Activated T-cell treated with anti-CD3 and anti-CD28 coated beads, Interleukin-2, amount 50 U/mL, for 4 hours (primary cell): Measurements from ENCODE around the gene SPATA33. TPM values are rescaled to one million over a fixed set of nuclear protein-coding genes. Genes with fewer than 3 reads are reported as not detected.
"Not testable (repeated sequence)": the region's sequence is repeated elsewhere in the genome, so short reads cannot be mapped to it uniquely, and the experiment has no call there.

Experiments used
- ATAC-seq, 2 donors: fragments of 200-7000 bp; cut with Tn5 transposase; one replicate each; pipeline ENCODE4 v1.10.0; 2021
- DNase-seq: peaks from one replicate; pipeline ENCODE4 v3.0.0-alpha.2; 2020
- H3K27me3 Mint-ChIP-seq: one replicate; pipeline ENCODE4 v1.8.0; 2021; ENCODE audit warnings: low read depth, mixed read lengths
- H3K36me3 Mint-ChIP-seq: one replicate; pipeline ENCODE4 v1.8.0; 2022; ENCODE audit warnings: mixed read lengths; ENCODE audit not compliant: insufficient read depth
- H3K4me1 Mint-ChIP-seq: one replicate; pipeline ENCODE4 v1.8.0; 2021; ENCODE audit warnings: low read depth, mixed read lengths
- H3K4me3 Mint-ChIP-seq: one replicate; pipeline ENCODE4 v1.8.0; 2021; ENCODE audit warnings: mild to moderate bottlenecking, moderate library complexity, mixed read lengths
- H3K9me3 Mint-ChIP-seq: one replicate; pipeline ENCODE4 v1.8.0; 2021; ENCODE audit warnings: mixed read lengths
- total RNA-seq, 3 donors: library from RNA; stranded (reverse); gene quantifications; one replicate each; pipeline ENCODE4 v1.2.1, GENCODE V29; 2021

The SPATA33 gene
- total RNA-seq, 3 donors from 2014 or later, result 7.5 to 11.8 (median 8.0) TPM

DNA sequence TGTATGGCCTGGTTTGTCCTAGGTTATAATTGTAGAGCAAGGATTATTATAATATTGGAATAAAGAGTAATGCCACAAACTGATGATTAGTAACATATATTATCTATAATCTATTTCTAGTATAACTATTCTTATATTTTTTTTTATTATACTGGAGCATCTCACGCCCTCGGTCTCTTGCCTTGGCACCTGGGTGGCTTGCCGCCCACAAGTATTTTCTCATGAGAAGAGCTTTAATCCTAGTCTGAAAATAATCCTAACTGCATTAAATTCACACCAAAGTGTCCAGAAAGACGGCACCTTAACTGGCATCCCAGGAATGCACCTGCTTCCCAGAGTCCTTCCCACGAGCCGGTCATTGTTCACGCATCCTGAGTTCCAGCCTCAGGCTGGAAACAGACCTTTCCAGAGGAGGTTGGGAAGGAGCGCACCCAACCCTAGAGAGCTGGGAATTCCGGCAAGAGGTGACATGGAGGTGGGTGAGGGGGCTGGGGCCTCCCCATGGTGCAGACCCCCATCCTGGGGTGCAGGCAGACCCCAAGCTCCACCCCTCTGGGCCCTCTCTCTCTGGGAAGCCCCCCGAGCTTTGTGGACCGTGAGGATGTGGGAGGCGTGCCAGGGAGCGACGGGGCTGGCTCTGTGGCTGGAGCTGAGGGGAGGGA lies 16.0 kb upstream of the SPATA33 start:
- DNase-seq, result no peak
- H3K36me3 Mint-ChIP-seq, result peaks cover 9% of the 10 kb centered on the region
- ATAC-seq, result no peak
- H3K4me3 Mint-ChIP-seq, result no peak overlapping the region
- H3K4me1 Mint-ChIP-seq, result peaks cover 12% of the 10 kb centered on the region
- H3K9me3 Mint-ChIP-seq, result no peaks in the 10 kb centered on the region
- no peaks in the 10 kb centered on the region for H3K27me3 Mint-ChIP-seq

GRCh38 chr16:89642574-89642973 lies 15.1 kb upstream of the SPATA33 start:
- DNase-seq (no peak), ATAC-seq (no peak)
- no peak overlapping the region for H3K4me3 Mint-ChIP-seq
- peaks cover 13% of the 10 kb centered on the region for H3K36me3 Mint-ChIP-seq
- peaks cover 12% of the 10 kb centered on the region for H3K4me1 Mint-ChIP-seq
- H3K27me3 Mint-ChIP-seq, result no peaks in the 10 kb centered on the region
- H3K9me3 Mint-ChIP-seq, result no peaks in the 10 kb centered on the region

- H3K36me3 Mint-ChIP-seq, result peaks cover 13% of the 10 kb centered on the region
- H3K4me1 Mint-ChIP-seq, result peaks cover 12% of the 10 kb centered on the region
- no peak overlapping the region for H3K4me3 Mint-ChIP-seq
- no peaks in the 10 kb centered on the region for H3K9me3 Mint-ChIP-seq
- DNase-seq, result no peak
- ATAC-seq, result no peak
- H3K27me3 Mint-ChIP-seq, result no peaks in the 10 kb centered on the region
Observed at GRCh38 chr16:89643769-89644300, 13.8 kb upstream of the SPATA33 start.

DNA sequence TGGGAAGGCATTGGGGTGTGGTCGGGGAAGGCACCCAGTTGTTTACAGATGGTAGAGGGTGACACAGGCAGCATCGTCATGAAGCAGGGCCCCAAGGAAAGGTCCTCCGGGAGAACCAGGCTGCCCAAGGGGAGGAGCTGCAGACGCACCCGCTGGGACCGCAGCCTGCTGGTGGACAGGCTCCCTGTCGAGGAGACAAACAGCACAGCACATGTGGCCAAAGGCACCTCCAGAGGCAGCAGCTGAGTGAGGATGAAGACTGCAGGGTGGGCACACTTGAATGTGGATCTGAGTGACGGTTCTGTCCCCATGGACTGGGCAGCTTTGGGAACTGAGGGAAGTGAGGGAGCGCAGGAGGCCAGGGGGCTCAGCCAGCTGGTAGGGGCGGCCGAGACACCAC lies 12.5 kb upstream of the SPATA33 start:
- H3K36me3 Mint-ChIP-seq, result peaks cover 17% of the 10 kb centered on the region
- no peak for ATAC-seq
- no peaks in the 10 kb centered on the region for H3K27me3 Mint-ChIP-seq
- H3K4me1 Mint-ChIP-seq, result peaks cover 12% of the 10 kb centered on the region
- no peaks in the 10 kb centered on the region for H3K9me3 Mint-ChIP-seq
- no peak overlapping the region for H3K4me3 Mint-ChIP-seq
- no peak for DNase-seq

DNA sequence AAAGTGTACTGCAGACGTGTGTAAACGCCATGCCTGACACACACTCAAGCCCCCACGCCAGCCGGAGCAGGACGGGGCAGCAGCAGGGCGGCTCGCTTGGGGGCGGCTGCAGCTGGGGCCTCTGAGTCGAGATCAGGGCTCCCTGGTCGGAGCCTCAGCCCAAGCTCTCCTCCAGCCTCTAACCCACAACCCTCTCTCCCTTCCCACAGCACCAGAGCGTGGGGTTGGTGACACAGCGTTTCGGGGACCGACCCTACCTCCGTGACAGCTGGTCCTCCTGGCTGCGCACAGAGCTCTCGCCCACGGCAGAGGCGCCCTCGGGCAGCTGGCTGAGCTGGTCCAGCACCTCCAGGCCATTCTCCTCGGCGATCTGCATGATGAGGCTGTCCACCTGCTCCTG lies 11.4 kb upstream of the SPATA33 start:
- ATAC-seq (no peak), DNase-seq (no peak)
- Mint-ChIP-seq H3K4me1 (peaks cover 3% of the 10 kb centered on the region), H3K4me3 (no peak overlapping the region), H3K27me3 (no peaks in the 10 kb centered on the region), H3K9me3 (no peaks in the 10 kb centered on the region), H3K36me3 (peaks cover 17% of the 10 kb centered on the region)

- ATAC-seq (no peak), DNase-seq (no peak)
- Mint-ChIP-seq H3K4me1 (no peaks in the 10 kb centered on the region), H3K9me3 (no peaks in the 10 kb centered on the region), H3K4me3 (no peak overlapping the region), H3K27me3 (no peaks in the 10 kb centered on the region), H3K36me3 (peaks cover 17% of the 10 kb centered on the region)
Observed at GRCh38 chr16:89646906-89647305, 10.7 kb upstream of the SPATA33 start.

GRCh38 chr16:89651584-89651983 lies 6.1 kb upstream of the SPATA33 start:
- H3K4me3 Mint-ChIP-seq, result no peak overlapping the region
- H3K9me3 Mint-ChIP-seq, result no peaks in the 10 kb centered on the region
- H3K27me3 Mint-ChIP-seq, result no peaks in the 10 kb centered on the region
- ATAC-seq, result no peak
- H3K4me1 Mint-ChIP-seq, result peaks cover 15% of the 10 kb centered on the region
- DNase-seq, result no peak
- H3K36me3 Mint-ChIP-seq, result peaks cover 12% of the 10 kb centered on the region

DNA sequence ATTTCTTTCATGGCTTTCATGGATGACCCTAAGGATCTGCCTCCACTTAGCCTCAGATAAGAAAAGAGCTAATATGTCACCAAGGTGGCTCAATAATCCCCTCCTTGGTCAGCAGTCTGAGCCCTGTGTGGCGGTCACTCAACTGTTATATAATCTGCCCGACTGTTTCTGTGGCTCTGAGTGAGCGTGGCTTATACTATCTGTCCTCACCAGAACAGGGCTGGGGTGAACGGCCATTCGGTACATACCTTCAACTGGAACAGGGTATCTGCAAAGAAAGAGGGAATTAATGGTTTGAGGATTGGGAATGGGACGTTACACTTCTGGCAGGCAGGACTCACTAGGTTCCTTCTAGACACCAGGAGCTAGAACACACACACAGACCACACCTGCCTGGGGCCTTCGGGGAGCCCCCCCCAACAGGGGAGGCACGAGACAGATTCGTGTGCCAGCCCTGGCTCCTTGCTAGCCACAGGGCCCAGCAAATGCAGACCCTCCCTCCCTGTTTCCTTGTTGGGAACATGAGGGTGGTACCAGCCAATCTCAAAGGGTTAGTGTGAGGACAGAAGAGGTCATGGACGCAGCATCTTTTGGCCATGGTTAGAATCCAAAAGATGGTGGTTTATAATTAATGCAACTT lies 3.9 kb upstream of the SPATA33 start:
- peak overlapping the region; percentile 56 for H3K4me3 Mint-ChIP-seq
- H3K4me1 Mint-ChIP-seq, result peaks cover 24% of the 10 kb centered on the region
- ATAC-seq (no peak), DNase-seq (no peak)
- H3K9me3 Mint-ChIP-seq, result no peaks in the 10 kb centered on the region
- no peaks in the 10 kb centered on the region for H3K27me3 Mint-ChIP-seq
- H3K36me3 Mint-ChIP-seq, result peaks cover 8% of the 10 kb centered on the region

- ATAC-seq (no peak), DNase-seq (no peak)
- Mint-ChIP-seq H3K9me3 (no peaks in the 10 kb centered on the region), H3K4me3 (peak overlapping the region; percentile 92), H3K27me3 (no peaks in the 10 kb centered on the region), H3K36me3 (peaks cover 4% of the 10 kb centered on the region), H3K4me1 (peaks cover 25% of the 10 kb centered on the region)
Observed at GRCh38 chr16:89655062-89655643, 2.5 kb upstream of the SPATA33 start.

- Mint-ChIP-seq H3K36me3 (peaks cover 8% of the 10 kb centered on the region), H3K4me1 (peaks cover 27% of the 10 kb centered on the region), H3K27me3 (no peaks in the 10 kb centered on the region), H3K9me3 (no peaks in the 10 kb centered on the region), H3K4me3 (peak overlapping the region; percentile 92)
- DNase-seq (no peak), ATAC-seq (no peak)
Observed at GRCh38 chr16:89656435-89657121, 1.1 kb upstream of the SPATA33 start.

DNA sequence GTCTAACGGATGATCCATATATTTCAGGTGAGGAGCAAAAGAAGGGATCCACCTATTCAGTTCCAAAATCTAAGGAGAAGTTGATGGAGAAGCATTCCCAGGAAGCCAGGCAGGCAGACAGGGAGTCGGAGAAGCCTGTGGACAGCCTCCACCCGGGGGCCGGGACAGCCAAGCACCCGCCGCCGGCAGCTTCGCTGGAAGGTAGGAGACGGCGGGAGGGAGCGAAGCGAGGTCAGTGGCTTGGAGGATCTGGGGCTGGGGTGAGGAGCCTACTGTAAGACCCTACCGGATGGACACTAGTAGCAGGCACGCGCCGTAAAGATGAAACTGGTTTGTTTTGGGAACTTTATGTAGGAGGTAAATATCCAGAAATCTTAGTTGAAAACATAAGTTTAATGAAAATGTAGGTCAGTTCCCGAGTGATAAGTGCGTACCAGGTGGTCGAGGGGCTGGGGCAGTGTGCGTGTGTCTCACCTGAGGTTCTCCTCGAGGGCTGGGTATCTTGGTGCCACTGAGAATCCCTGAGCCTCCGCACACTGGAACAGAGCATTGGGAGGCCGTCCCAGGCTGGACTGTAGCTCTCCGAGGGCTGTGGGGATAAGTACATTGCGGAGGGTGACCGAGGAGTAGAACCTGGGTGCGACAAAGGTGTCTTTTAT lies 714 bp downstream of the SPATA33 start:
- Mint-ChIP-seq H3K4me1 (peaks cover 27% of the 10 kb centered on the region), H3K4me3 (peak overlapping the region; percentile 92), H3K36me3 (peaks cover 8% of the 10 kb centered on the region), H3K9me3 (no peaks in the 10 kb centered on the region), H3K27me3 (no peaks in the 10 kb centered on the region)
- no peak for ATAC-seq
- no peak for DNase-seq

DNA sequence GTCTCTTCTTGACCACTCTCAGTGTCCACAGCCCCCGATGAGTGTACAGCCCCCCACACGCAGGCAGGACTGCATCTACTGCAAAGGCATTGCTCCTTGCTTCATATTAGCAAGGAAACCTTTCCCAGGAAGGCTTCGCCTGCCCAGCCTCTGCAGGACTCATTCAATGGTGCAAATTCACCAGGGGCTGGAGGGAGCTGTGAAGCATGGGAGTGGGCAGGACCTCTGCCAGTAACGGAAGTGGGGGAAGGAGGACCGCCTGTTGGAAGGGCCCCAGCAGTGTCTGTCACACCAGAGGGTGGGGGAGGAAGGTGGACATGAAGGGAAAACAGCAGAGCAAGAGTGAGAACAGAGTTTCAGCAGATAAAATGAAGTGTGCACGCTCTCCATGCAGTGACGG lies 2.5 kb downstream of the SPATA33 start:
- H3K4me1 Mint-ChIP-seq, result peaks cover 24% of the 10 kb centered on the region
- no peak overlapping the region for H3K4me3 Mint-ChIP-seq
- ATAC-seq, result no peak
- DNase-seq, result no peak
- no peaks in the 10 kb centered on the region for H3K27me3 Mint-ChIP-seq
- no peaks in the 10 kb centered on the region for H3K9me3 Mint-ChIP-seq
- H3K36me3 Mint-ChIP-seq, result peaks cover 6% of the 10 kb centered on the region

DNA sequence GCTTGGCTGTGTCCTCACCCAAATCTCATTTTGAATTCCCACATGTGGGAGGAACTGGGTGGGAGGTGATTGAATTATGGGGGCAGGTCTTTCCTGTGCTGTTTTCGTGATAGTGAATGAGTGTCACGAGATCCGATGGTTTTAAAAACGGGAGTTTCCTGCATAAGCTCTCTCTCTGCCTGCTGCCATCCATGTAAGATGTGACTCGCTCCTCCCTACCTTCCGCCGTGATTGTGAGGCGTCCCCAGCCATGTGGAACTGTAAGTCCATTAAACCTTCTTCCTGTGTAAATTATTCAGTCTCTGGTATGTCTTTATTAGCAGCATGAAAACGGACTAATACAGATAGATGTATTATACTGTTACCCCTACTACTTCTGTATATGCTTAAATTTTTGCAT lies 3.6 kb downstream of the SPATA33 start:
- H3K27me3 Mint-ChIP-seq, result no peaks in the 10 kb centered on the region
- no peak for DNase-seq
- ATAC-seq, result no peak
- peaks cover 6% of the 10 kb centered on the region for H3K36me3 Mint-ChIP-seq
- no peak overlapping the region for H3K4me3 Mint-ChIP-seq
- peaks cover 16% of the 10 kb centered on the region for H3K4me1 Mint-ChIP-seq
- H3K9me3 Mint-ChIP-seq, result no peaks in the 10 kb centered on the region

DNA sequence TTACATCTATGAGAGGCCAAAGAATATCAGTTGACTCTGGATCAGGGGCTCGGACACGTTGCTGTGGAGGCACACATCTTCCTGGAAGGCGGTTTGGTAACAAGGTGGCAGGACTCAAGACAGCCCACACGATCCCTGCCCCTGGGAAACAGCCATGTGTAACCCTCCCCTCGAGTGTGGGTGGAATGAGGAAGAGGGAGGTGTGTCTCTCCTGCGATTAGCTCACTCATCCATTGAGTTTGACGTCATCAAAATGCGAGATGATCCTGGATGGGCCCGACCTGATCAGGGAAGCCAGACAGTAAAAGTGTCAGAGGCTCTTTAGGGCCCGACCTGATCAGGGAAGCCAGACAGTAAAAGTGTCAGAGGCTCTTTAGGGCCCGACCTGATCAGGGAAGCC lies 6.6 kb downstream of the SPATA33 start:
- H3K36me3 Mint-ChIP-seq, H3K4me3 Mint-ChIP-seq, H3K4me1 Mint-ChIP-seq, H3K9me3 Mint-ChIP-seq, DNase-seq, H3K27me3 Mint-ChIP-seq, ATAC-seq: not testable (repeated sequence)
